CD4-positive, alpha-beta T cell treated with Interleukin-21 for 1 hour (primary cell): Measurements from ENCODE around the gene TSBP1.

Source experiments
- DNase-seq: peaks from one replicate; pipeline ENCODE4 v3.0.0-alpha.2; 2020

The TSBP1 gene

GRCh38 chr6:32371803-32372202 lies at the start of gene TSBP1:
TSBP1 (minus strand) TSS chr6:32371903; CDS start chr6:32371706, 197 bp downstream.
- DNase-seq = no peak

GRCh38 chr6:32416036-32416435 lies 44.3 kb upstream of the TSBP1 start:
- DNase-seq = no peak

GRCh38 chr6:32415521-32416019 lies 43.9 kb upstream of the TSBP1 start:
- peak; percentile 77 for DNase-seq

GRCh38 chr6:32413427-32414047 lies 41.8 kb upstream of the TSBP1 start:
- peak; percentile 80 for DNase-seq

- DNase-seq = no peak
Measured at GRCh38 chr6:32411566-32412327, 40.0 kb upstream of the TSBP1 start.

GRCh38 chr6:32410906-32411305 lies 39.2 kb upstream of the TSBP1 start:
- DNase-seq = no peak

GRCh38 chr6:32406857-32407256 lies 35.2 kb upstream of the TSBP1 start, which contains the start of gene BTNL2:
BTNL2 (minus strand) TSS chr6:32407181; CDS start chr6:32407123, 58 bp downstream.
- no peak for DNase-seq

GRCh38 chr6:32406197-32406596 lies 34.5 kb upstream of the TSBP1 start:
- no peak for DNase-seq

- DNase-seq = no peak
Measured at GRCh38 chr6:32405656-32406055, 34.0 kb upstream of the TSBP1 start.

GRCh38 chr6:32402812-32403211 lies 31.1 kb upstream of the TSBP1 start:
- DNase-seq = no peak

GRCh38 chr6:32401284-32401963 lies 29.7 kb upstream of the TSBP1 start:
- DNase-seq = no peak

- no peak for DNase-seq
Measured at GRCh38 chr6:32397252-32397920, 25.7 kb upstream of the TSBP1 start.

- no peak for DNase-seq
Measured at GRCh38 chr6:32396028-32396427, 24.3 kb upstream of the TSBP1 start.

GRCh38 chr6:32393665-32394420 lies 22.1 kb upstream of the TSBP1 start:
- DNase-seq = no peak

- DNase-seq = no peak
Measured at GRCh38 chr6:32391505-32391904, 19.8 kb upstream of the TSBP1 start.

- DNase-seq = no peak
Measured at GRCh38 chr6:32387589-32388340, 16.1 kb upstream of the TSBP1 start.

GRCh38 chr6:32386040-32386439 lies 14.3 kb upstream of the TSBP1 start:
- DNase-seq = no peak

GRCh38 chr6:32382757-32383420 lies 11.2 kb upstream of the TSBP1 start:
- DNase-seq = no peak

GRCh38 chr6:32379545-32379944 lies 7.8 kb upstream of the TSBP1 start:
- DNase-seq = no peak

GRCh38 chr6:32375739-32376529 lies 4.2 kb upstream of the TSBP1 start:
- DNase-seq = no peak
